Ovary (tissue), 9 donors: ENCODE data around the gene DHRS11. TPM values are rescaled to one million over a fixed set of nuclear protein-coding genes. Genes with fewer than 3 reads are reported as not detected.

Experiments
- DNase-seq, 5 donors: peaks; one replicate each; pipeline ENCODE4 v3.0.0-alpha.2; 2019 to 2020
- H3K27ac ChIP-seq, 2 donors: fragments of 200-600 bp; one replicate each; pipeline versions ENCODE4 v1.5.1 to v1.8.0; 2019 to 2022
- H3K27me3 ChIP-seq: fragments of 200-600 bp; one replicate; pipeline ENCODE4 v1.8.0; 2022
- H3K36me3 ChIP-seq: fragments of 200-600 bp; sonication (generic); one replicate; pipeline ENCODE4 v1.5.1; 2019
- H3K4me1 ChIP-seq: one replicate; pipeline ENCODE4 v1.8.1; 2013; ENCODE audit warnings: mild to moderate bottlenecking, moderate library complexity; ENCODE audit not compliant: insufficient read depth
- H3K4me3 ChIP-seq: fragments of 200-600 bp; sonication (generic); one replicate; pipeline ENCODE4 v1.5.1; 2017
- H3K9me3 ChIP-seq, 2 donors: fragments of 200-600 bp in 1 of 2; sonication (generic) in 1 of 2; one replicate each; pipeline versions ENCODE4 v1.5.1 to v1.8.1; 2013 to 2019; ENCODE audit warnings: mild to moderate bottlenecking in 1 of 2, moderate library complexity in 1 of 2
- CTCF ChIP-seq, 3 donors: fragments of 450-650 bp in 2 of 3; fragments of 200-600 bp in 1 of 3; IDR thresholded peaks; one replicate each; pipeline versions ENCODE4 v1.5.1 to v1.8.0; 2016 to 2022; ENCODE audit warnings: antibody characterized with exemption in 3 of 3, mild to moderate bottlenecking in 1 of 3
- EP300 ChIP-seq: sonication (generic); formaldehyde crosslinking; IDR thresholded peaks from one replicate; pipeline ENCODE4 v1.6.1; 2017; ENCODE audit warnings: antibody characterized with exemption
- POLR2A ChIP-seq: fragments of 450-650 bp; IDR thresholded peaks from one replicate; pipeline ENCODE4 v1.6.1; 2017; ENCODE audit warnings: antibody characterized with exemption, mild to moderate bottlenecking, moderate library complexity
- WGBS, 3 donors: extraction: QIAGEN DNeasy Blood & Tissue Kit in 1 of 3; methylation state at CpG; one replicate each; pipeline versions ENCODE4 v1.1.5 to v1.1.7; 2013 to 2017; 5-methylcytosine and 5-hydroxymethylcytosine counted together
- intact Hi-C, 4 donors: fragments of 100-400 bp; cut with DNase I; formaldehyde crosslinking; loops; one replicate each; pipeline versions ENCODE4 v1.11.0 to v1.15.1; 2022 to 2023
- polyA plus RNA-seq, 2 donors: library from polyadenylated mRNA; stranded (reverse); fragments of 200-250 nt in 1 of 2; fragments of 350-450 nt in 1 of 2; fragmentation: Illumina TruSeq in 1 of 2; extraction: RNeasy Lipid Tissue Mini Kit (QIAGEN cat#74804) in 1 of 2; gene quantifications; one replicate each; pipeline ENCODE4 v1.2.3, GENCODE V29; 2013 to 2014
- total RNA-seq, 7 donors: library from RNA; depleted of rRNA in 2 of 7; stranded (reverse); fragments of >200 nt in 2 of 7; fragmentation: NEBNext Ultra II Directional in 3 of 7; extraction: Animal tissue kit (Norgen Biotek cat#: 25700) in 3 of 7; gene quantifications; one replicate each; pipeline versions ENCODE4 v1.1.0 to v1.2.4, GENCODE V29; 2016 to 2023
- donor health status: DM: no; HTN: no; CAD: no; lungs with moderate emphysema.
- donor health status: DM: no; HTN: no; CAD: no.
- donor health status: Bipolar disorder and iron deficiency.
- donor health status: DM: yes; HTN: yes; CAD: no.
- donor health status: DM: no; HTN: no; CAD: no.
- donor health status: DM: yes; HTN: yes; CAD: no.

DHRS11 gene
- total and polyA plus RNA-seq, 9 donors, result 3.0 to 10.2 (median 6.6) TPM

GRCh38 chr17:36550491-36551417, 40.9 kb upstream of the DHRS11 start:
- Histone ChIP-seq H3K4me3 (no peak overlapping the region), H3K9me3 (no peaks in the 10 kb centered on the region), H3K4me1 (peaks cover 7% of the 10 kb centered on the region), H3K36me3 (no peaks in the 10 kb centered on the region), H3K27ac (no peak overlapping the region), H3K27me3 (no peaks in the 10 kb centered on the region)
- no peak for TF ChIP-seq POLR2A
- no peak for TF ChIP-seq EP300
- no peak for TF ChIP-seq CTCF (IDR thresholded peaks at IDR 0.05)
- intact Hi-C loops, result no loop called here
- DNase-seq, result no peak
- 86 to 90% (median 90%) methylated on average over 8 of the region's 8 CpGs for WGBS, 3 donors

DNA sequence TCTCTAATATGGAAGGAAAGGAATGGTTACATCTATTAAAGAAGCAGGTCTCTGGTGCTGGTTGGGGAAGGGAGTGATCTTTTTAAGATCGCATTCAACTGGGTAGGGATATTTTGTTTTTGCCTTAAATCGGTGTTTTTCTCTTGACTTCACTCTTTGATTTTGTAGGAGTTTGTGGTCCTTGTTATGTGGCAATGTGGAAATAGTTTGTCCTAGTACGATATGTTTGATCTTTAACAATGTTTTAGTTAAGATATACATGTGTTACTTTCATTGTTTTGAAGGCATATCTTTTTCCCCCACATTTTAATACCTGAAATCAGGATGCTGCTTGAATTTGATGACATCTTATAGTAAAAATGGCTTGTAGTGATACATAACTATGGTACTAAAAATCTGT, 38.2 kb upstream of the DHRS11 start:
- WGBS, 3 donors, result 77 to 84% (median 83%) methylated on average over 3 of the region's 3 CpGs
- intact Hi-C loops, result no loop called here
- Histone ChIP-seq H3K9me3 (no peaks in the 10 kb centered on the region), H3K36me3 (no peaks in the 10 kb centered on the region), H3K27ac (no peak overlapping the region), H3K4me3 (no peak overlapping the region), H3K27me3 (no peaks in the 10 kb centered on the region), H3K4me1 (peaks cover 2% of the 10 kb centered on the region)
- TF ChIP-seq EP300, result no peak
- TF ChIP-seq CTCF (IDR thresholded peaks at IDR 0.05), result no peak
- TF ChIP-seq POLR2A, result no peak
- DNase-seq, result no peak

DNA sequence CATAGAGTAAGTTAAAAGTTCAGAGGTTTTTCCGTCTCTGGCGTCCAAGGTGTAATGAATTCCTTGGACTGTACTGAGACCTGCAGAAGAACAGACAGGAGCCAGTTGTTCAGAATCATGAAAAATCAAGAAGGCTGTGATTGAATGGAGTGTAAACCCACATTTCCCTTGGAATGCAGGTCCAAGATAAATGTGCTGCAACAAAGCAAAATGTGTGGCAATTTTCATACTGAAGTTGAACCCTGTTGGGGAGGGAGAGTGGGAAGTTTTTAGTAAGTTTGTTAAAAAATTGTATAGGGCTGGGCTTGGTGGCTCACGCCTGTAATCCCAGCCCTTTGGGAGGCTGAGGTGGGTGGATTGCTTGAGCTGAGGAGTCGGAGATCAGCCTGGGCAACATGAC, 25.6 kb upstream of the DHRS11 start:
- DNase-seq, result no peak
- WGBS, 3 donors, result 85 to 89% (median 88%) methylated on average over 4 of the region's 4 CpGs
- H3K4me1 ChIP-seq, result no peaks in the 10 kb centered on the region
- TF ChIP-seq EP300, result no peak
- no peak for TF ChIP-seq POLR2A
- no peak for TF ChIP-seq CTCF (IDR thresholded peaks at IDR 0.05)
- intact Hi-C loops, result no loop called here
- no peak overlapping the region for H3K27ac ChIP-seq
- H3K9me3 ChIP-seq, result no peaks in the 10 kb centered on the region
- no peak overlapping the region for H3K4me3 ChIP-seq
- H3K36me3 ChIP-seq, result no peaks in the 10 kb centered on the region
- H3K27me3 ChIP-seq, result no peaks in the 10 kb centered on the region

GRCh38 chr17:36575028-36575427, 16.7 kb upstream of the DHRS11 start:
- 93 to 98% (median 94%) methylated on average over 12 of the region's 12 CpGs for WGBS, 3 donors
- no peak for DNase-seq
- no peaks in the 10 kb centered on the region for H3K27me3 ChIP-seq
- no peaks in the 10 kb centered on the region for H3K36me3 ChIP-seq
- H3K9me3 ChIP-seq, result no peaks in the 10 kb centered on the region
- H3K27ac ChIP-seq, result no peak overlapping the region
- TF ChIP-seq CTCF (IDR thresholded peaks at IDR 0.05) (no peak), EP300 (no peak), POLR2A (no peak)
- no peaks in the 10 kb centered on the region for H3K4me1 ChIP-seq
- intact Hi-C loops, result loop anchor here in 1 of 4 donors (2.0 kb wide), 1 partner anchor 14 kb away; no protein-coding TSS in a partner anchor
- no peak overlapping the region for H3K4me3 ChIP-seq
